HG03108 (cell line): ENCODE results near the gene CDH16.
"Not testable (repeated sequence)": the region's sequence is repeated elsewhere in the genome, so short reads cannot be mapped to it uniquely, and the experiment has no call there.

ENCODE experiments used
- ATAC-seq: cut with Tn5 transposase; IDR thresholded peaks from one replicate; pipeline ENCODE4 v1.9.1; 2021; ENCODE audit warnings: moderate library complexity; ENCODE audit not compliant: unreplicated experiment

Gene CDH16

GRCh38 chr16:66948134-66948836 is 29.6 kb upstream of the CDH16 start:
- ATAC-seq = no peak

- ATAC-seq = peak; percentile 69
These were observed 28.8 kb upstream of the CDH16 start for GRCh38 chr16:66947302-66948065.

DNA sequence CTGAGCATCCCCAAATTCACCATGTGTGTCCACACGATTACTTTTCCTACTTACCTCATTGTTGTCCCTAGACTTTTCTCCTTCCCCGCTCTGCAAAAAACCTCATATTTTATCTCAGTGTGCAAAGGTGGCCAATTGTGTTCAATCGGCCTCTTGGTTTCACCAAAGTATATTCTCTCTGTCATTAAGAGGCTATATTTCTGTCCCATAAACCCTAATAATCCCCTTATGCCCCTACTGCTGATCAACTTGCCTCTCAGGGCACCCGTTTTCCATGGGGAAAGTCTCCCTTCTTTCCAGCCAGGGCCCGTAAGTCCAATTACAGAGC is 28.3 kb upstream of the CDH16 start:
- no peak for ATAC-seq

DNA sequence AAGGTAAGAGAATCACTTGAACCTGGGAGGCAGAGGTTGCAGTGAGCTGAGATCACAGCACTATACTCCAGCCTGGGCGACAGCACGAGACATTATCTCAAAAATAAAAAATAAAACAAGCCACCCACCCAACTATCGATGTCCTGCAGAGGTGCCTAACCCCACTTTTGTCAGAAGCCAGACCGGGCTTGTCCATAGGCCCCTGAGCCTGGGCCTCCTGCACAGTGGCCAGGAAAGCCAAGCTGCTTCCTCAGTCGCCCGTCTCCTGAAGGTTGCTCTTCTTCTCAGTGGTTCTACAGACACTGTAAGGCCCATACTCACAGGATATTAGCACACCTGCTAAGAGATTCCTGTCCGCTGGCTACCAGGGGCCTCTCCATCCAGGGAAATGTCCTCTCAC is 27.9 kb upstream of the CDH16 start:
- no peak for ATAC-seq

DNA sequence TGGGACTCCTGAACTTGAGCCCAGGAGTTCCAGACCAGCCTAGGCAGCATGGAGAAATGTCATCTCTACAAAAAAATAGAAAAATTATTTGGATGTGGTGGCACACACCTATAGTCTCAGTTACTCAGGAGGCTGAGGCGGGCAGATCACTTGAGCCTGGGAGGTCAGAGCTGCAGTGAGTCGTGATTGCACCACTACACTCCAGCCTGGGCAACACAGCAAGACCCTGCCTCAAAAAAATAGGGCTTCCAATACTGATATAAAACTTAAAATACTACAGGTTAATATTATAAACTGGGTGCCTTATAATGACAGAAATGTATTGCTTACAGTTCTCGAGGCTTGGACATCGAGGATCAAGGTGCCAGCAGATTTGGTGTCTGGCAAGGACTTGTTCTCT is 27.3 kb upstream of the CDH16 start:
- no peak for ATAC-seq

- ATAC-seq = not testable (repeated sequence)
These were observed 26.3 kb upstream of the CDH16 start for GRCh38 chr16:66944971-66945370.

DNA sequence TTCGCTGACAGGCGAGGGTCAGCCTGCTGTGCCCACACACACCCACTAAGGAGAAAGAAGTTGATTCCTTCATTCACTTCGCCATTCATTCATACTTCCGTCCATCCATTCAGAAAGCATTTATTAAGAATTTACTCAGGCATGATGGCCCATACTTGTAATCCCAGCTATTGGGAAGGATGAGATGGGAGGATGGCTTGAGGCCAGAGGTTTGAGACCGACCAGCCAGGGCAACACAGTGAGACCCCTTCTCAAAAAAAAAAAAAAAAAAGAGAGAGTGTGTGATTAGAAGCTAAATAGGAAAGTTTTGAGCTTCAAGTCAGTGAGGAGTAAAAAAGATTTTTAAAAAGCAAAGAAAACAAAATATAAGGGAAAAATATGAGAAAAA is 25.4 kb upstream of the CDH16 start:
- ATAC-seq = no peak

DNA sequence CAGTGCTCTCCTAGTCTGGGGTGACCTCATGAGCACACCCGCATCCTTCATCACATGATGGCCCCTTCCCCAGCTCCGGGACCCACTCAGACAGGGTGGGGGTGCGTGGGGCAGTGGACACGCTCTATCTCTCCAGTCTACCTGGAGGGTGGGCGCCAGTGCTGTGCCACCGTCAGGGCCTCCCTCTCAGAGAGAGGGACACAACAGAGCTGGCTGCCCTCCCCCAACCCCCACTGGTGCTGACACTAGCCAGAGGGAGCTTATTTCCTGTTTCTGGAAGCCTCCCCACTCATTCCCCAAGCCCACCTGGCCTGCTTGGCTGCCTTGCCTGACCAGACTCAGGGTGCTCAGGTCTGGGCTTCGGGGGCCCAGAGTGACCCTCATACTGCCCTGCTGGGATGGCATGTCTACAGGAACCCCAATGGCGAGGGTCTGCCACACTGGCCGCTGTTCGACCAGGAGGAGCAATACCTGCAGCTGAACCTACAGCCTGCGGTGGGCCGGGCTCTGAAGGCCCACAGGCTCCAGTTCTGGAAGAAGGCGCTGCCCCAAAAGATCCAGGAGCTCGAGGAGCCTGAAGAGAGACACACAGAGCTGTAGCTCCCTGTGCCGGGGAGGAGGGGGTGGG is 24.9 kb upstream of the CDH16 start:
- no peak for ATAC-seq

- no peak for ATAC-seq
These were observed 24.3 kb upstream of the CDH16 start for GRCh38 chr16:66942981-66943380.

- ATAC-seq = no peak
These were observed 21.6 kb upstream of the CDH16 start for GRCh38 chr16:66940236-66940635.

DNA sequence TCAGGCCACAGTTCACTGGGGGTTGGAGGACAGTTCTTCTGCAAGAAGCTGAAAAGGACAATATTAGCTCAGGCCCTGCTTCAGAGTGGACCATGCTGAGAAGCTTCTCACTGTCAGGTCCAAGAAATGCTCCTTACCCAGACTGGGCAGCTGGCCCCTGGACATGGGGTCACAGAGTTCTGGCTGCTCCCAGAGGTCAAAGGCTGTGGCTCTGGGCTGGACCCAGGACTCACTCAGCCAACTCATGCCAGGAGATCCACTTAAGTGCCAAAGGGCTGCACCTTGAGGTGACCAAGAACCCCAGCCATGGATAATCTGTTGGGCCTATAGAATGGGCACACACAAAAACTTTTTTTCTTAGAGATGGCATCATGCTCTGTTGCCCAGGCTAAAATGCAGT is 20.7 kb upstream of the CDH16 start:
- no peak for ATAC-seq

GRCh38 chr16:66937725-66938337 is 19.1 kb upstream of the CDH16 start:
- no peak for ATAC-seq

DNA sequence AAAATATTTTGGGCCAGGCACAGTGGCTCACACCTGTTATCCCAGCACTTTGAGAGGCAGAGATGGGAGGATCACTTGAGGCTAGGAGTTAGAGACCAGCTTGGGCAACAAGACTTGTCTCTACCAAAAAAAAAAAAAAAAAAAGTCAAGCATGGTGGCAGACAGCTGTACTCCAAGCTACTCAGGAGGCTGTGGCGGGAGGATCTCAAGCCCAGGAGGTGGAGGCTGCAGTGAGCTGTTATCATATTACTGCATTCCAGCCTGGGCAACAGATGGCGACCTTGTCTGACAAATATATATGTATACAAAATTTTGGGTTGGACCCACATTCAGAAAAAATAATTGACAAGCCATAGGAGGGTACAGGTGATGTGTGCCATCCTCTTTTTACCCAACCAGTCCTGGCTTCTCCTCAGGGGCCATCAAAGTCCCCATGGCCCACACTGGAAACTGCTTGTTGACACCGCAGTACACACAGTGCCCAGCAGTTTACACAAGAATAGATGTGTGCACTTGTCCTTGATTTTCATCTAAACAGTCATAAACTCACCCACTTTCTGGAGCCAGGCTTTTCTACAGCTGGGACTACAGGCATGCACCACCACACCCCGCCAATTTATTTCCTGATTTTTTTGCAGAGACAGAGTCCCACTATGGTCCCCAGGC is 18.3 kb upstream of the CDH16 start:
- no peak for ATAC-seq

- no peak for ATAC-seq
These were observed 17.8 kb upstream of the CDH16 start for GRCh38 chr16:66936462-66936861.

DNA sequence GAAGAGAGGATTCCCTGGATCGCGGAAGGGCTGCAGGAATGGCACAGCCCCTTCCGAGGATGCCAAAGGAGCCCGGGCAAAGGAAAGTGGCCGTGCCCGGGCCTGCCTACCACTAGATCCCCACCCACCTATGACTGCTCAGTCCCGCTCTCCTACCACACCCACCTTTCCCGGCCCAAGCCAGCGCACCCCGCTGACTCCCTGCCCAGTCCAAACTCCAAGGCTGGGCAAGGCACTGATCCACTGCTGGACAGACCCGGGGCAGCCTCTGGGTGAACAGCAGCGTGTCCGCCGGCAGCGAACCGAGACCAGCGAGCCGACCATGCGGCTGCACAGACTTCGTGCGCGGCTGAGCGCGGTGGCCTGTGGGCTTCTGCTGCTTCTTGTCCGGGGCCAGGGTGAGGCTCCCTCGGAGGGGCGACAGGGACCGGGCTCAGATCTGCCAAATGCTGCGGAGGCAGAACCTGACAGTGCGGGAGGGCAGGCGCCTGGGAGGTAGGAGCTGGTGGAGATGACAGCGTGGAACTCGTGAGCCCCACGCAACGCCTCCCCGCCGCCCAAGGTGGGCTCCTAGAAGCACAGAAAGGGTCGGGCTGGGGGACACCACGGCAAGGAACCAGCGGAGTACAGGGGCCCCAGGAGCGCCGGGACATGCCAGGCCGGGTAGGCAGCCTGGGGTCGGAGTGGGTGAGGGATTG is 16.8 kb upstream of the CDH16 start, which contains the start of gene CES2:
Gene CES2, plus strand, starts transcription at position 203 of the 698 bp plus-strand sequence. Its CDS starts 120 bp downstream, at position 323.
- no peak for ATAC-seq

DNA sequence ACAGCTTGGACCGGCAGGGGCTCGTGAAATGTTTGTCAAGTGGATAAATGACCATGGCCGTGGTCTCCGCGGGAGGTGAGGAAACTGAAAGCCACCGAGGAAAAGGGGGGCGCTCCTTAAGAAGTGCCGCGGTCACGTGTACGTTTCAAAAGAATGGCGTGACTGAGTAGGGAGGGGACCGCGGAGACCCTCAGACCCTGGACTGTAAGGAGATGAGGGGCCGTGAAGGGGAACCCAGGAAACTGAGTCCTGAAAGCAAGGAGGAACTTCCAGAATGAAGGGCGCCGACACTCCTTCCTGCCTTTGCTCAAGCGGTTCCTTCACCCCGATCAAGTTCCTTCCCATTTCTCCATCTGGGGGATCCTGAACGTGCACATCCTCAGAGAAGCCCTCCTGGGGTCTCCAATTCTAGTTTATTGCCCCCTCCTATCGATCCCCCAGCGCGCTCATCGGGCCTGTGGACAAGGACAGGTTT is 16.2 kb upstream of the CDH16 start:
- peak; percentile 4 for ATAC-seq

GRCh38 chr16:66934138-66934838 is 15.6 kb upstream of the CDH16 start, which contains the start of gene CIAO2B:
Gene CIAO2B, minus strand, starts transcription at chr16:66934402. Its CDS starts 38 bp downstream, at chr16:66934364.
- ATAC-seq = peak; percentile 64

DNA sequence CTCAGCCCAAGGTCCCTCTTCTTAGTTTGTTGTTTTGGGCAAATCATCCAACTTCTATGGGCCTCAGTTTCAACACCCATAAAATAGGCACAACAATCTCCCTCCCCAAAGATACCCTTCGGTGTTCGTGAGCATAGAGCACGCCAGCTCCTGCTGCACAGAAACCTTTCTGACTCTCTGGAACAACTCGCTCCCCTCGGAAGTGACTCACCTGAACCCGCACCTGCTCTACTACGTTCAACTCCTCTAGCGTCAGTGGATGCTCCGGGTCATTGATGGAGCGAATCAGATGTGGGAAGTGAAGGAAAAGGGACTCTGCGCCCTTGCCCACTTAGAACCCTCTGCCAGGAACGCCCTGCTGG is 15.1 kb upstream of the CDH16 start:
- no peak for ATAC-seq

- ATAC-seq = no peak
These were observed 13.4 kb upstream of the CDH16 start for GRCh38 chr16:66932076-66932475.

GRCh38 chr16:66931665-66932064 is 13.0 kb upstream of the CDH16 start:
- no peak for ATAC-seq
